Suppressor macrophage (primary cell): Measurements from ENCODE around the gene GCG.

Experiments
- DNase-seq, 4 experiments: peaks; one replicate each; pipeline ENCODE4 v3.0.0-alpha.2; 2020 to 2022

Gene GCG

DNA sequence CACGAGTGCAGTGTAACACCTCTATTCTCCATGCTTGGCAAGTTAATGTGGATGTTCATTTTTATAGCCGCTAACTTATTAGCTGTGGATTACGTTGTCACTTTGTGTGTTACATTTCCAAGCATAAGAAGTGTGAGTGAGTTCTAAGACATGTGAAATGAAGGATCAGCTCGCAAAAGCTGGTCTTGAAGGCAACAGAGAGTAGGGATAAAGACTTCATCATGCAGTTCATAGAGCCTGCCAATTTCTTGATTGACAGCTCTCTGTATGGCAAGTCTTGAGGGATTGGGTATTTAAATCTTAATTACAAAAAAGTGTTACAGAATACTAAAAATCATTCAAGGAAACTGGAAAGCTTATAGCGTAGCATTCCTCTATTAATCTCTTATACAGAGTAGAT is 52.2 kb downstream of the GCG start:
- DNase-seq, result no peak
